T-helper 9 cell (primary cell): ENCODE measurements around the gene DICER1.
"Not testable (repeated sequence)": the region's sequence is repeated elsewhere in the genome, so short reads cannot be mapped to it uniquely, and the experiment has no call there.

Experiments
- DNase-seq: peaks from one replicate; pipeline ENCODE4 v3.0.0-alpha.2; 2020

The DICER1 gene

GRCh38 chr14:95184413-95184790 is 27.1 kb upstream of the DICER1 start:
- no peak for DNase-seq

GRCh38 chr14:95183532-95184412 is 26.4 kb upstream of the DICER1 start:
- no peak for DNase-seq

- DNase-seq, result no peak
Observed at GRCh38 chr14:95183082-95183481, 25.8 kb upstream of the DICER1 start.

GRCh38 chr14:95182379-95182778 is 25.1 kb upstream of the DICER1 start:
- DNase-seq, result no peak

GRCh38 chr14:95180966-95181741 is 23.8 kb upstream of the DICER1 start:
- no peak for DNase-seq

- not testable (repeated sequence) for DNase-seq
Observed at GRCh38 chr14:95175670-95176069, 18.3 kb upstream of the DICER1 start.

- no peak for DNase-seq
Observed at GRCh38 chr14:95174184-95174792, 17.0 kb upstream of the DICER1 start.

- DNase-seq, result no peak
Observed at GRCh38 chr14:95173518-95173917, 16.2 kb upstream of the DICER1 start.

GRCh38 chr14:95167177-95167576 is 9.8 kb upstream of the DICER1 start:
- DNase-seq, result no peak

GRCh38 chr14:95165517-95165916 is 8.2 kb upstream of the DICER1 start:
- DNase-seq, result no peak

- DNase-seq, result no peak
Observed at GRCh38 chr14:95164506-95164905, 7.2 kb upstream of the DICER1 start.

- DNase-seq, result no peak
Observed at GRCh38 chr14:95163666-95164065, 6.3 kb upstream of the DICER1 start.

GRCh38 chr14:95163132-95163531 is 5.8 kb upstream of the DICER1 start:
- no peak for DNase-seq

GRCh38 chr14:95162641-95163040 is 5.3 kb upstream of the DICER1 start:
- DNase-seq, result no peak

GRCh38 chr14:95157048-95157326 is 342 bp downstream of the DICER1 start:
- DNase-seq, result no peak

- DNase-seq, result peak; percentile 16
Observed at GRCh38 chr14:95156161-95157047, 925 bp downstream of the DICER1 start.

- no peak for DNase-seq
Observed at GRCh38 chr14:95155045-95155444, 2.3 kb downstream of the DICER1 start.

GRCh38 chr14:95153866-95154265 is 3.5 kb downstream of the DICER1 start:
- DNase-seq, result no peak

- no peak for DNase-seq
Observed at GRCh38 chr14:95151561-95151960, 5.8 kb downstream of the DICER1 start.

GRCh38 chr14:95150910-95151309 is 6.4 kb downstream of the DICER1 start:
- no peak for DNase-seq

GRCh38 chr14:95149441-95149840 is 7.9 kb downstream of the DICER1 start:
- DNase-seq, result no peak

- DNase-seq, result no peak
Observed at GRCh38 chr14:95147597-95147996, 9.7 kb downstream of the DICER1 start.
